ENCODE measurements around the gene RAB3C.
"Not testable (repeated sequence)": the region's sequence is repeated elsewhere in the genome, so short reads cannot be mapped to it uniquely, and the experiment has no call there.

The RAB3C gene, protein sequence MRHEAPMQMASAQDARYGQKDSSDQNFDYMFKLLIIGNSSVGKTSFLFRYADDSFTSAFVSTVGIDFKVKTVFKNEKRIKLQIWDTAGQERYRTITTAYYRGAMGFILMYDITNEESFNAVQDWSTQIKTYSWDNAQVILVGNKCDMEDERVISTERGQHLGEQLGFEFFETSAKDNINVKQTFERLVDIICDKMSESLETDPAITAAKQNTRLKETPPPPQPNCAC

DNA sequence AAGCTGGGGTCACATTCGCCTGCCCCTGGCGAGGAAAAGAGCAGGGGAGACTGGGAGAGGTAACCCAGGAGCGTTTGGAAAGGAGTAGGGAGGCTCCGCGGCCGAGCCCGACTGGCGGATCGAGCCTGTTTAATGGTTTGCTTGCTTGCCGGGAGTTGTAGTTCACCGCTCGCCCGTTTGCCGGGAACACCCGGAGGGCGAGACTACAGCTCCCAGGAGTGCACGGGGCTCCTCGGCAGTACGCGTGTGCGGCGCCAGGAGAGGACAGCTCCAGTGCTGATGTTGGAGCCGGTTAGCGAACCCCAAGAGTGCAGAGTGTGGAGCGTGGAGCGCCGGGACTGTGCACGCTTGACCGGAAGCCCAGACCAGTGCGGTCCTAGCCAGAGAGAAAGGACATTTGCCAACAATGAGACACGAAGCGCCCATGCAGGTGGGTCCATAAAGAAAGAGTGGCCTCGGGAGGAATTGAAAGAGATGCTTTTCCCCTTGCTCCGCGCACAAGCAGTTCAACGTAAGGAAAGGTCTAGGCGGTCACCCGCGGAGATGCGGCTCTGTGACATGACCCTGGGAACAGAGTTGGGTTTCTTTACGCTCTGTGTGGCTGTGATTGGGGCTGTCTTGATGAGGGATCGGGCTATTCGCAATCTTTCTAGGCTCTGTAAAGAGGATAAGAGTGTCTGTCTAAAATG, at the start of gene RAB3C:
RAB3C (plus strand) TSS at position 273 of the 689 bp plus-strand sequence; CDS start at position 407, 134 bp downstream.
- TF ChIP-seq GLIS3 (CRISPR knock-in tag; IDR thresholded peaks at IDR 0.05) (peak; percentile 57; the same call in 1 of the 2 replicates), ZFP3 (CRISPR knock-in tag; IDR thresholded peaks at IDR 0.05) (peak; percentile 71), SNAI2 (CRISPR knock-in tag; IDR thresholded peaks at IDR 0.05) (0 out of 2 replicates have a peak, but pooled peaks have one; percentile 23), ZNF70 (CRISPR knock-in tag; IDR thresholded peaks at IDR 0.05) (no peak), CSDC2 (CRISPR knock-in tag; IDR thresholded peaks at IDR 0.05) (0 out of 2 replicates have a peak, but pooled peaks have one; percentile 61)
- TF ChIP-seq, protein P1, sequence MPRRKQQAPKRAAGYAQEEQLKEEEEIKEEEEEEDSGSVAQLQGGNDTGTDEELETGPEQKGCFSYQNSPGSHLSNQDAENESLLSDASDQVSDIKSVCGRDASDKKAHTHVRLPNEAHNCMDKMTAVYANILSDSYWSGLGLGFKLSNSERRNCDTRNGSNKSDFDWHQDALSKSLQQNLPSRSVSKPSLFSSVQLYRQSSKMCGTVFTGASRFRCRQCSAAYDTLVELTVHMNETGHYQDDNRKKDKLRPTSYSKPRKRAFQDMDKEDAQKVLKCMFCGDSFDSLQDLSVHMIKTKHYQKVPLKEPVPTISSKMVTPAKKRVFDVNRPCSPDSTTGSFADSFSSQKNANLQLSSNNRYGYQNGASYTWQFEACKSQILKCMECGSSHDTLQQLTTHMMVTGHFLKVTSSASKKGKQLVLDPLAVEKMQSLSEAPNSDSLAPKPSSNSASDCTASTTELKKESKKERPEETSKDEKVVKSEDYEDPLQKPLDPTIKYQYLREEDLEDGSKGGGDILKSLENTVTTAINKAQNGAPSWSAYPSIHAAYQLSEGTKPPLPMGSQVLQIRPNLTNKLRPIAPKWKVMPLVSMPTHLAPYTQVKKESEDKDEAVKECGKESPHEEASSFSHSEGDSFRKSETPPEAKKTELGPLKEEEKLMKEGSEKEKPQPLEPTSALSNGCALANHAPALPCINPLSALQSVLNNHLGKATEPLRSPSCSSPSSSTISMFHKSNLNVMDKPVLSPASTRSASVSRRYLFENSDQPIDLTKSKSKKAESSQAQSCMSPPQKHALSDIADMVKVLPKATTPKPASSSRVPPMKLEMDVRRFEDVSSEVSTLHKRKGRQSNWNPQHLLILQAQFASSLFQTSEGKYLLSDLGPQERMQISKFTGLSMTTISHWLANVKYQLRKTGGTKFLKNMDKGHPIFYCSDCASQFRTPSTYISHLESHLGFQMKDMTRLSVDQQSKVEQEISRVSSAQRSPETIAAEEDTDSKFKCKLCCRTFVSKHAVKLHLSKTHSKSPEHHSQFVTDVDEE (CRISPR knock-in tag; IDR thresholded peaks at IDR 0.05): peak; percentile 60; the same call in 1 of the 2 replicates
- TF ChIP-seq, protein P2, sequence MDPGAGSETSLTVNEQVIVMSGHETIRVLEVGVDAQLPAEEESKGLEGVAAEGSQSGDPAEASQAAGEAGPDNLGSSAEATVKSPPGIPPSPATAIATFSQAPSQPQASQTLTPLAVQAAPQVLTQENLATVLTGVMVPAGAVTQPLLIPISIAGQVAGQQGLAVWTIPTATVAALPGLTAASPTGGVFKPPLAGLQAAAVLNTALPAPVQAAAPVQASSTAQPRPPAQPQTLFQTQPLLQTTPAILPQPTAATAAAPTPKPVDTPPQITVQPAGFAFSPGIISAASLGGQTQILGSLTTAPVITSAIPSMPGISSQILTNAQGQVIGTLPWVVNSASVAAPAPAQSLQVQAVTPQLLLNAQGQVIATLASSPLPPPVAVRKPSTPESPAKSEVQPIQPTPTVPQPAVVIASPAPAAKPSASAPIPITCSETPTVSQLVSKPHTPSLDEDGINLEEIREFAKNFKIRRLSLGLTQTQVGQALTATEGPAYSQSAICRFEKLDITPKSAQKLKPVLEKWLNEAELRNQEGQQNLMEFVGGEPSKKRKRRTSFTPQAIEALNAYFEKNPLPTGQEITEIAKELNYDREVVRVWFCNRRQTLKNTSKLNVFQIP (CRISPR knock-in tag; IDR thresholded peaks at IDR 0.05; ENCODE audit: borderline replicate concordance, low read depth): no peak
- ATAC-seq: peak; percentile 100

DNA sequence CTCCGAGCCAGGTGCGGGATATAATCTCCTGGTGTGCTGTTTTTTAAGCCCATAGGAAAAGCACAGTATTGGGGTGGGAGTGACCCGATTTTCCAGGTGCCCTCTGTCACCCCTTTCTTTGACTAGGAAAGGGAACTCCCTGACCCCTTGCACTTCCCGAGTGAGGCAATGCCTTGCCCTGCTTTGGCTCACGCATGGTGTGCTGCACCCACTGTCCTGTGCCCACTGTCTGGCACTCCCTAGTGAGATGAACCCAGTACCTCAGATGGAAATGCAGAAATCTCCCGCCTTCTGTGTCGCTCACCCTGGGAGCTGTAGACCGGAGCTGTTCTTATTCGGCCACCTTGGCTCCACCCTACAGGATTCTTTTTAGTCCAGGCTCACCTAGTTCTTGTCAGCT, 40.9 kb upstream of the RAB3C start:
- not testable (repeated sequence) for ATAC-seq

DNA sequence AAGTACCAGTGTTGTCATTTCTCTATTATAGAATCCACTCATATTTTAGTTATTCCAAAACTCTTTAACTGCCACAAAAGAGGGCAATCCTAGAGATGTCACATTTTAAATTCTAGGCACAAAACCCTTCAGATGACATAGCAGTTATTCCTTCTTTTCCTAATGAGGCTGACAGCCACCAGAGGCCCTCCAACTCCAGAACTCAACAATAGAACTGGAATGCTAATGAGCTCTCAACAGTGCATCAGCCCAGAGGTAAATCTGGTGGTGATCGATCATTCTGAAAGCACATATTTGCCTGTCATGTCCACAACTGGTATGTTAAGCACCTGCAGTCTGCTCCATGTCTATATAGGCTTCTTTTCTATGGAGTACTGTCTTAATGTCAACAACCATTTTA, 40.2 kb upstream of the RAB3C start:
- no peak for ATAC-seq
- no peak for TF ChIP-seq SNAI2 (CRISPR knock-in tag; IDR thresholded peaks at IDR 0.05)
- TF ChIP-seq, protein P1 (CRISPR knock-in tag; IDR thresholded peaks at IDR 0.05): no peak
- TF ChIP-seq TCF4 (CRISPR knock-in tag; IDR thresholded peaks at IDR 0.05; ENCODE audit: borderline replicate concordance): no peak
- no peak for TF ChIP-seq TOX (CRISPR knock-in tag; IDR thresholded peaks at IDR 0.05; ENCODE audit: borderline replicate concordance)
- no peak for TF ChIP-seq ZNF70 (CRISPR knock-in tag; IDR thresholded peaks at IDR 0.05)
- no peak for TF ChIP-seq GLIS3 (CRISPR knock-in tag; IDR thresholded peaks at IDR 0.05)
- TF ChIP-seq PPARA (CRISPR knock-in tag; IDR thresholded peaks at IDR 0.05; ENCODE audit: borderline replicate concordance): no peak
- TF ChIP-seq BACH2 (CRISPR knock-in tag; IDR thresholded peaks at IDR 0.05; ENCODE audit: borderline replicate concordance): no peak
- TF ChIP-seq, protein P2 (CRISPR knock-in tag; IDR thresholded peaks at IDR 0.05; ENCODE audit: borderline replicate concordance, low read depth): no peak
- no peak for TF ChIP-seq OSR1 (CRISPR knock-in tag; IDR thresholded peaks at IDR 0.05)
- no peak for TF ChIP-seq ZFP30 (CRISPR knock-in tag; IDR thresholded peaks at IDR 0.05)
- no peak for TF ChIP-seq ISL1 (CRISPR knock-in tag; IDR thresholded peaks at IDR 0.05)
- TF ChIP-seq, protein P3, sequence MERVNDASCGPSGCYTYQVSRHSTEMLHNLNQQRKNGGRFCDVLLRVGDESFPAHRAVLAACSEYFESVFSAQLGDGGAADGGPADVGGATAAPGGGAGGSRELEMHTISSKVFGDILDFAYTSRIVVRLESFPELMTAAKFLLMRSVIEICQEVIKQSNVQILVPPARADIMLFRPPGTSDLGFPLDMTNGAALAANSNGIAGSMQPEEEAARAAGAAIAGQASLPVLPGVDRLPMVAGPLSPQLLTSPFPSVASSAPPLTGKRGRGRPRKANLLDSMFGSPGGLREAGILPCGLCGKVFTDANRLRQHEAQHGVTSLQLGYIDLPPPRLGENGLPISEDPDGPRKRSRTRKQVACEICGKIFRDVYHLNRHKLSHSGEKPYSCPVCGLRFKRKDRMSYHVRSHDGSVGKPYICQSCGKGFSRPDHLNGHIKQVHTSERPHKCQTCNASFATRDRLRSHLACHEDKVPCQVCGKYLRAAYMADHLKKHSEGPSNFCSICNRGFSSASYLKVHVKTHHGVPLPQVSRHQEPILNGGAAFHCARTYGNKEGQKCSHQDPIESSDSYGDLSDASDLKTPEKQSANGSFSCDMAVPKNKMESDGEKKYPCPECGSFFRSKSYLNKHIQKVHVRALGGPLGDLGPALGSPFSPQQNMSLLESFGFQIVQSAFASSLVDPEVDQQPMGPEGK (CRISPR knock-in tag; IDR thresholded peaks at IDR 0.05; ENCODE audit: borderline replicate concordance): no peak
- TF ChIP-seq, protein P4, sequence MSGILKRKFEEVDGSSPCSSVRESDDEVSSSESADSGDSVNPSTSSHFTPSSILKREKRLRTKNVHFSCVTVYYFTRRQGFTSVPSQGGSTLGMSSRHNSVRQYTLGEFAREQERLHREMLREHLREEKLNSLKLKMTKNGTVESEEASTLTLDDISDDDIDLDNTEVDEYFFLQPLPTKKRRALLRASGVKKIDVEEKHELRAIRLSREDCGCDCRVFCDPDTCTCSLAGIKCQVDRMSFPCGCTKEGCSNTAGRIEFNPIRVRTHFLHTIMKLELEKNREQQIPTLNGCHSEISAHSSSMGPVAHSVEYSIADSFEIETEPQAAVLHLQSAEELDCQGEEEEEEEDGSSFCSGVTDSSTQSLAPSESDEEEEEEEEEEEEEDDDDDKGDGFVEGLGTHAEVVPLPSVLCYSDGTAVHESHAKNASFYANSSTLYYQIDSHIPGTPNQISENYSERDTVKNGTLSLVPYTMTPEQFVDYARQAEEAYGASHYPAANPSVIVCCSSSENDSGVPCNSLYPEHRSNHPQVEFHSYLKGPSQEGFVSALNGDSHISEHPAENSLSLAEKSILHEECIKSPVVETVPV (CRISPR knock-in tag; IDR thresholded peaks at IDR 0.05): no peak
- no peak for TF ChIP-seq ZNF8 (CRISPR knock-in tag; IDR thresholded peaks at IDR 0.05)
- no peak for TF ChIP-seq ZC3H10 (CRISPR knock-in tag; IDR thresholded peaks at IDR 0.05)
- TF ChIP-seq RARB (CRISPR knock-in tag; IDR thresholded peaks at IDR 0.05): no peak
- TF ChIP-seq ESRRG (CRISPR knock-in tag; IDR thresholded peaks at IDR 0.05): no peak

Measured in SK-N-SH treated with all-trans-retinoic acid at 6 μM for 48 hours (cell line).